Stromal cell of bone marrow (primary cell): ENCODE data around the gene CACNA1C.

Experiments
- DNase-seq: peaks from one replicate; pipeline ENCODE4 v3.0.0-alpha.2; 2012; ENCODE audit warnings: low read depth

The CACNA1C gene

DNA sequence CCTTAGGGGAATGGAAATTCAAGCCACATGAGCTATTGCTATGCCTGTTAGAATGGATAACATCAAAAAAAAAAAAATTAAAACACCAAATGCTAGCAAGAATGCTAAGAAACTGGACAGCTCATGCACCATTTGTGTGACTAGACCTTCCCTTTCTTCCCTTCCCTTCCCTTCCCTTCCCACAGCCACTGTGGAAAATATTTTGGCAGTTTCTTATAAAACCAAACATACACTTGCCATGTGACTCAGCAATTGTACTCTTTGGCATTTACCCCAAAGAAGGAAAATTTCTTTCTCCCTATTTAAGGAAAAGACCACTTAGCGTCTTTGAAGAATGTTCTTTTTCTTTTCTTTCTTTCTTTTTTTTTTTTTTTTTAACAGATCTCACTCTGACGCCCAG is 692.9 kb downstream of the CACNA1C start:
- DNase-seq, result peak; percentile 11
